Testis (tissue), 3 donors: Measurements from ENCODE around the gene ABCA13. TPM values are rescaled to one million over a fixed set of nuclear protein-coding genes. Genes with fewer than 3 reads are reported as not detected.

Experiments
- DNase-seq: peaks from one replicate; pipeline ENCODE4 v3.0.0-alpha.2; 2019
- H3K27ac ChIP-seq, 2 donors: fragments of 200-600 bp; sonication (generic); one replicate each; pipeline ENCODE4 v1.5.1; 2019
- H3K27me3 ChIP-seq: fragments of 200-600 bp; sonication (generic); one replicate; pipeline ENCODE4 v1.5.1; 2019
- H3K36me3 ChIP-seq: fragments of 200-600 bp; sonication (generic); one replicate; pipeline ENCODE4 v1.5.1; 2017; ENCODE audit warnings: low read depth; ENCODE audit errors: missing control alignments
- H3K4me1 ChIP-seq: fragments of 200-600 bp; sonication (generic); one replicate; pipeline ENCODE4 v1.5.1; 2019
- H3K4me3 ChIP-seq, 2 donors: fragments of 200-600 bp; sonication (generic); one replicate each; pipeline ENCODE4 v1.5.1; 2017 to 2019
- H3K9me3 ChIP-seq: fragments of 200-600 bp; sonication (generic); one replicate; pipeline ENCODE4 v1.5.1; 2017
- POLR2A ChIP-seq: fragments of 450-650 bp; IDR thresholded peaks from one replicate; pipeline ENCODE4 v1.6.1; 2017; ENCODE audit warnings: antibody characterized with exemption, mild to moderate bottlenecking, moderate library complexity
- WGBS, 2 donors: methylation state at CpG; one replicate each; pipeline ENCODE4 v1.1.5; 2018; 5-methylcytosine and 5-hydroxymethylcytosine counted together
- intact Hi-C: fragments of 100-400 bp; cut with DNase I; formaldehyde crosslinking; loops from one replicate; pipeline ENCODE4 v1.15.1; 2023; ENCODE audit warnings: low total_unique reads
- polyA plus RNA-seq: library from polyadenylated mRNA; stranded (reverse); fragments of 350-450 nt; fragmentation: Illumina TruSeq; extraction: RNeasy Lipid Tissue Mini Kit (QIAGEN cat#74804); gene quantifications from one replicate; pipeline ENCODE4 v1.2.3, GENCODE V29; 2014; ENCODE audit warnings: low read depth, low replicate concordance; ENCODE audit not compliant: insufficient read depth
- total RNA-seq, 2 donors: library from RNA; depleted of rRNA; stranded (reverse); fragments of >200 nt; gene quantifications; one replicate each; pipeline ENCODE4 v1.2.3, GENCODE V29; 2016
- TF ChIP-seq, protein P1 (sequence below), 3 experiments: fragments of 450-650 bp in 2 of 3; fragments of 200-600 bp in 1 of 3; sonication (generic) in 1 of 3; IDR thresholded peaks; one replicate each; pipeline ENCODE4 v1.5.1; 2016 to 2019; ENCODE audit warnings: antibody characterized with exemption in 3 of 3, mild to moderate bottlenecking in 2 of 3, moderate library complexity in 1 of 3

The ABCA13 gene
- total and polyA plus RNA-seq, 3 donors from 2014 or later: 3.5 to 7.3 (median 4.3) TPM

- no peak overlapping the region for H3K27ac ChIP-seq
- H3K36me3 ChIP-seq: no peaks in the 10 kb centered on the region
- H3K4me1 ChIP-seq: no peaks in the 10 kb centered on the region
- H3K27me3 ChIP-seq: no peaks in the 10 kb centered on the region
- intact Hi-C loops: no loop called here
- DNase-seq: no peak
- no peak overlapping the region for H3K4me3 ChIP-seq
- no peaks in the 10 kb centered on the region for H3K9me3 ChIP-seq
- WGBS, 2 donors: 79 to 89% methylated on average over 6 of the region's 6 CpGs
- no peak for TF ChIP-seq POLR2A
- TF ChIP-seq, protein P1, sequence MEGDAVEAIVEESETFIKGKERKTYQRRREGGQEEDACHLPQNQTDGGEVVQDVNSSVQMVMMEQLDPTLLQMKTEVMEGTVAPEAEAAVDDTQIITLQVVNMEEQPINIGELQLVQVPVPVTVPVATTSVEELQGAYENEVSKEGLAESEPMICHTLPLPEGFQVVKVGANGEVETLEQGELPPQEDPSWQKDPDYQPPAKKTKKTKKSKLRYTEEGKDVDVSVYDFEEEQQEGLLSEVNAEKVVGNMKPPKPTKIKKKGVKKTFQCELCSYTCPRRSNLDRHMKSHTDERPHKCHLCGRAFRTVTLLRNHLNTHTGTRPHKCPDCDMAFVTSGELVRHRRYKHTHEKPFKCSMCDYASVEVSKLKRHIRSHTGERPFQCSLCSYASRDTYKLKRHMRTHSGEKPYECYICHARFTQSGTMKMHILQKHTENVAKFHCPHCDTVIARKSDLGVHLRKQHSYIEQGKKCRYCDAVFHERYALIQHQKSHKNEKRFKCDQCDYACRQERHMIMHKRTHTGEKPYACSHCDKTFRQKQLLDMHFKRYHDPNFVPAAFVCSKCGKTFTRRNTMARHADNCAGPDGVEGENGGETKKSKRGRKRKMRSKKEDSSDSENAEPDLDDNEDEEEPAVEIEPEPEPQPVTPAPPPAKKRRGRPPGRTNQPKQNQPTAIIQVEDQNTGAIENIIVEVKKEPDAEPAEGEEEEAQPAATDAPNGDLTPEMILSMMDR (IDR thresholded peaks at IDR 0.05): no peak
These were observed 9.7 kb downstream of the ABCA13 start for GRCh38 chr7:48180981-48181380.

- H3K36me3 ChIP-seq: no peaks in the 10 kb centered on the region
- no peak for TF ChIP-seq POLR2A
- TF ChIP-seq, protein P1 (IDR thresholded peaks at IDR 0.05): no peak
- H3K4me1 ChIP-seq: no peaks in the 10 kb centered on the region
- no peak overlapping the region for H3K4me3 ChIP-seq
- no peaks in the 10 kb centered on the region for H3K9me3 ChIP-seq
- no peak overlapping the region for H3K27ac ChIP-seq
- no peak for DNase-seq
- WGBS, 2 donors: 66 to 79% methylated on average over 3 of the region's 3 CpGs
- H3K27me3 ChIP-seq: no peaks in the 10 kb centered on the region
- intact Hi-C loops: no loop called here
These were observed 11.6 kb downstream of the ABCA13 start for GRCh38 chr7:48182718-48183369.

GRCh38 chr7:48183370-48183743 is 12.1 kb downstream of the ABCA13 start:
- Histone ChIP-seq H3K9me3 (no peaks in the 10 kb centered on the region), H3K36me3 (no peaks in the 10 kb centered on the region), H3K27me3 (no peaks in the 10 kb centered on the region), H3K4me3 (no peak overlapping the region), H3K4me1 (no peaks in the 10 kb centered on the region), H3K27ac (no peak overlapping the region)
- intact Hi-C loops: no loop called here
- WGBS, 2 donors: 81 to 86% methylated on average over 5 of the region's 5 CpGs
- DNase-seq: no peak
- TF ChIP-seq, protein P1 (IDR thresholded peaks at IDR 0.05): no peak
- no peak for TF ChIP-seq POLR2A

GRCh38 chr7:48183965-48184364 is 12.7 kb downstream of the ABCA13 start:
- no peaks in the 10 kb centered on the region for H3K9me3 ChIP-seq
- TF ChIP-seq, protein P1 (IDR thresholded peaks at IDR 0.05): no peak
- TF ChIP-seq POLR2A: no peak
- H3K4me1 ChIP-seq: no peaks in the 10 kb centered on the region
- H3K36me3 ChIP-seq: no peaks in the 10 kb centered on the region
- no peak overlapping the region for H3K4me3 ChIP-seq
- no peak overlapping the region for H3K27ac ChIP-seq
- intact Hi-C loops: no loop called here
- no peak for DNase-seq
- WGBS, 2 donors: 96 to 100% methylated on average over 1 of the region's 1 CpG
- H3K27me3 ChIP-seq: no peaks in the 10 kb centered on the region
